Smooth muscle cell (in vitro differentiated cells): ENCODE data around the gene SKIC2. TPM values are rescaled to one million over a fixed set of nuclear protein-coding genes. Genes with fewer than 3 reads are reported as not detected.
A peak's percentile ranks its signal among the peaks of the same experiment; 100 is the strongest.

Source experiments
- DNase-seq: peaks from one replicate; lab custom pipeline; 2025; ENCODE audit not compliant: unreplicated experiment; lab: John Stamatoyannopoulos, UW
- H2AFZ ChIP-seq: fragments of 200-600 bp; sonication (generic); 2 replicates; pipeline ENCODE4 v1.6.0; 2016; ENCODE audit warnings: antibody characterized with exemption, low read depth, mild to moderate bottlenecking
- H3F3A ChIP-seq: fragments of 200-600 bp; sonication (generic); 2 replicates; pipeline ENCODE4 v1.6.0; 2017; ENCODE audit warnings: antibody characterized with exemption, low read depth
- H3K27ac ChIP-seq: fragments of 200-600 bp; sonication (generic); 2 replicates; pipeline ENCODE4 v1.5.1; 2016; ENCODE audit warnings: low read depth, mild to moderate bottlenecking
- H3K27me3 ChIP-seq: fragments of 200-600 bp; sonication (generic); 2 replicates; pipeline ENCODE4 v1.6.1; 2016; ENCODE audit warnings: low read depth, mild to moderate bottlenecking
- H3K36me3 ChIP-seq: fragments of 200-600 bp; sonication (generic); 2 replicates; pipeline ENCODE4 v1.5.1; 2016; ENCODE audit warnings: low read depth
- H3K4me1 ChIP-seq: fragments of 200-600 bp; sonication (generic); 2 replicates; pipeline ENCODE4 v1.5.1; 2016; ENCODE audit warnings: low read depth
- H3K4me2 ChIP-seq: fragments of 200-600 bp; sonication (generic); 2 replicates; pipeline ENCODE4 v1.6.0; 2016; ENCODE audit warnings: mild to moderate bottlenecking
- H3K4me3 ChIP-seq: fragments of 200-600 bp; sonication (generic); 2 replicates; pipeline ENCODE4 v1.5.1; 2016; ENCODE audit warnings: mild to moderate bottlenecking
- H3K79me2 ChIP-seq: fragments of 200-600 bp; sonication (generic); 2 replicates; pipeline ENCODE4 v1.6.0; 2016; ENCODE audit warnings: low read depth, mild to moderate bottlenecking
- H3K9ac ChIP-seq: fragments of 200-600 bp; sonication (generic); 2 replicates; pipeline ENCODE4 v1.6.0; 2016; ENCODE audit warnings: low read depth
- H3K9me3 ChIP-seq: fragments of 200-600 bp; sonication (generic); replicated peaks from 2 replicates; pipeline ENCODE4 v1.5.1; 2016; ENCODE audit warnings: low read depth
- H4K20me1 ChIP-seq: fragments of 200-600 bp; sonication (generic); 2 replicates; pipeline ENCODE4 v1.6.0; 2016; ENCODE audit warnings: low read depth
- CTCF ChIP-seq: fragments of 200-600 bp; sonication (generic); IDR thresholded peaks from 2 replicates; pipeline ENCODE4 v1.5.1; 2017; ENCODE audit warnings: borderline replicate concordance, mild to moderate bottlenecking, antibody characterized with exemption; ENCODE audit not compliant: insufficient read depth, poor library complexity, severe bottlenecking
- WGBS: methylation state at CpG from one replicate; pipeline ENCODE4 v1.1.7; 2016; ENCODE audit warnings: low lambda C conversion rate; 5-methylcytosine and 5-hydroxymethylcytosine counted together
- polyA plus RNA-seq: library from polyadenylated mRNA; unstranded; fragments of >200 nt; fragmentation: Nextera tagmentation; extraction: Ambion mirVana; gene quantifications from 2 replicates; pipeline ENCODE4 v1.2.1, GENCODE V29; 2016
- total RNA-seq: library from RNA; depleted of rRNA; stranded (reverse); fragments of >200 nt; gene quantifications from 2 replicates; pipeline ENCODE4 v1.2.3, GENCODE V29; 2014

SKIC2 gene
- total and polyA plus RNA-seq, 2 experiments from 2014 or later = 27.6 to 56.0 TPM

GRCh38 chr6:31952890-31953289 is 6.1 kb upstream of the SKIC2 start:
- H3K9ac ChIP-seq = no peak overlapping the region
- H3K36me3 ChIP-seq = peaks cover 4% of the 10 kb centered on the region
- DNase-seq = no peak
- H3K27me3 ChIP-seq = no peaks in the 10 kb centered on the region
- no peaks in the 10 kb centered on the region for H4K20me1 ChIP-seq
- no peak overlapping the region for H3K27ac ChIP-seq
- H3F3A ChIP-seq = peaks cover 6% of the 10 kb centered on the region
- H3K4me1 ChIP-seq = no peaks in the 10 kb centered on the region
- H3K9me3 ChIP-seq = no peaks in the 10 kb centered on the region
- H2AFZ ChIP-seq = no peak overlapping the region
- WGBS = 94% methylated on average over 5 of the region's 5 CpGs
- TF ChIP-seq CTCF = no peak
- H3K4me3 ChIP-seq = no peak overlapping the region
- H3K4me2 ChIP-seq = no peak overlapping the region
- H3K79me2 ChIP-seq = peaks cover 9% of the 10 kb centered on the region

- no peak for TF ChIP-seq CTCF
- H3K9ac ChIP-seq = no peak overlapping the region
- peaks cover 4% of the 10 kb centered on the region for H3K36me3 ChIP-seq
- H3K9me3 ChIP-seq = no peaks in the 10 kb centered on the region
- H3K4me2 ChIP-seq = no peak overlapping the region
- no peaks in the 10 kb centered on the region for H4K20me1 ChIP-seq
- H3K4me3 ChIP-seq = no peak overlapping the region
- H2AFZ ChIP-seq = no peak overlapping the region
- no peak for DNase-seq
- 97% methylated on average over 28 of the region's 28 CpGs for WGBS
- no peak overlapping the region for H3K27ac ChIP-seq
- no peaks in the 10 kb centered on the region for H3K27me3 ChIP-seq
- peaks cover 20% of the 10 kb centered on the region for H3K79me2 ChIP-seq
- peaks cover 3% of the 10 kb centered on the region for H3K4me1 ChIP-seq
- H3F3A ChIP-seq = peaks cover 6% of the 10 kb centered on the region
Observed at GRCh38 chr6:31954511-31954910, 4.5 kb upstream of the SKIC2 start.

- Histone ChIP-seq H3K4me2 (no peak overlapping the region), H3K9me3 (no peaks in the 10 kb centered on the region), H4K20me1 (no peaks in the 10 kb centered on the region), H3K27ac (no peak overlapping the region), H2AFZ (no peak overlapping the region), H3K27me3 (no peaks in the 10 kb centered on the region), H3K36me3 (peaks cover 4% of the 10 kb centered on the region), H3K4me3 (no peak overlapping the region), H3K79me2 (peaks cover 32% of the 10 kb centered on the region), H3K4me1 (peaks cover 8% of the 10 kb centered on the region), H3F3A (peaks cover 6% of the 10 kb centered on the region), H3K9ac (no peak overlapping the region)
- no peak for TF ChIP-seq CTCF
- no peak for DNase-seq
- 100% methylated on average over 3 of the region's 3 CpGs for WGBS
Observed at GRCh38 chr6:31956796-31957195, 2.2 kb upstream of the SKIC2 start.

GRCh38 chr6:31958412-31958740 is 599 bp upstream of the SKIC2 start:
- no peak for DNase-seq
- Histone ChIP-seq H3K27me3 (no peaks in the 10 kb centered on the region), H4K20me1 (no peaks in the 10 kb centered on the region), H3K79me2 (peaks cover 32% of the 10 kb centered on the region), H3K9me3 (no peaks in the 10 kb centered on the region), H2AFZ (peak overlapping the region; percentile 86), H3F3A (no peaks in the 10 kb centered on the region), H3K9ac (peak overlapping the region; percentile 97), H3K4me3 (peak overlapping the region; percentile 92), H3K4me2 (peak overlapping the region; percentile 91), H3K27ac (peak overlapping the region; percentile 86), H3K4me1 (peaks cover 8% of the 10 kb centered on the region), H3K36me3 (peaks cover 4% of the 10 kb centered on the region)
- no peak for TF ChIP-seq CTCF
- 16% methylated on average over 11 of the region's 11 CpGs for WGBS
